Measurements from ENCODE around the gene MICU1.

MICU1 gene

GRCh38 chr10:72630144-72630543 lies 4.3 kb upstream of the MICU1 start:
- no peak for DNase-seq (ENCODE audit: low spot score)

DNA sequence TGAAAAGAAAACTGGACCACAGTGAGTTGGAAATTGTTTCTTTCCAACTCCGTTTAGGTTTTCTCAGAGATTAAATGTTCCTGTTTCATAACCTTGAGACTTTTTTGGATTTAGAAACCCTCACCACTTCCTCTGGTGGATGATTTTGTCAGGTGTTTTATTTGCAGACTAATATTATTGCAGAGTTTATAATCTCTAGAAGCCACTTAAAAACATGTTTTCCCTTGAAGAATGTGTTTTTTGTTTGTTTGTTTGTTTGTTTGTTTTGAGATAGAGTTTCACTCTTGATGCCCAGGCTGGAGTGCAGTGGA lies 520 bp upstream of the MICU1 start:
- DNase-seq (ENCODE audit: low spot score): no peak

- DNase-seq (ENCODE audit: low spot score): peak; percentile 6
Measured at GRCh38 chr10:72625276-72625607, 637 bp downstream of the MICU1 start.

DNA sequence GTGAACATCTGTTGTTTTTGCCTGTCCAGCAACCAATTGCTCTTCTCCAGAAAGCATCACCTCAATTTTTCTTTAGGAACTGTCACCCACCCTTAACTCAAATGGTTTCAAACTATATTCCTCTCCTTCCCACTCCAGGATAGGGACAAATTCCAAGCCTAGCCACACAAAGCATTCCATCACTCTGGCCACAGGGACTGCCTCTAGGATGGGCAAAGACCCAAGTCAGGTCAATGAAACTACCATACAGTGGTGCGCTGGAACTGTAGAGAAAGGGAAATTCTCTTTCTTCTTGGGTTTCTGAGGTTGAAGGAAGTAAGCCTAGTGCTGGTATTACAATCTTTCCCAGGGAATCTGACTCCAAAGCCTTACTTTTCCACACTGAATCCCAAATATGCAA lies 3.6 kb downstream of the MICU1 start:
- DNase-seq (ENCODE audit: low spot score): no peak

GRCh38 chr10:72616716-72617115 lies 9.2 kb downstream of the MICU1 start:
- no peak for DNase-seq (ENCODE audit: low spot score)

DNA sequence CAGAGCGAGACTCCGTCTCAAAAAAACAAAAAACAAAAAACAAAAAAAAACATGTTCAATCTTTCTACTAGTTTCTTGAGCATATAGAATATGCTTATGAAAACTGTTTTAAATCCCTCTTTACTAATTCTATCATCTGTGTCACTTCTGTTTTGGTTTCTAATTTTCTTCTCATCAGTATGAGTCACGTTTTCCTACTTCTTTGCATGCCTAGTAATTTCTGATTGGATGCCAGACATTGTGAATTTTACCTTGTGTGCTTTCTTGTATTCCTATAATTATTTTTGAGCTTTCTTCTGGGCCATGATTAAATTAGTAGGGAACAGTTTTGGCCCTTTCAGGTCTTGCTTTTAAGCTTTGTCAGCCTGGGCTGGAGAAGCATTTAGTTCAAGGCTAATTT lies 9.9 kb downstream of the MICU1 start:
- DNase-seq (ENCODE audit: low spot score): no peak

GRCh38 chr10:72612203-72612826 lies 13.6 kb downstream of the MICU1 start:
- no peak for DNase-seq (ENCODE audit: low spot score)

- no peak for DNase-seq (ENCODE audit: low spot score)
Measured at GRCh38 chr10:72611783-72612182, 14.1 kb downstream of the MICU1 start.

GRCh38 chr10:72610466-72610865 lies 15.4 kb downstream of the MICU1 start:
- DNase-seq (ENCODE audit: low spot score): no peak

- DNase-seq (ENCODE audit: low spot score): no peak
Measured at GRCh38 chr10:72605122-72605521, 20.8 kb downstream of the MICU1 start.

GRCh38 chr10:72601144-72601543 lies 24.7 kb downstream of the MICU1 start:
- no peak for DNase-seq (ENCODE audit: low spot score)

GRCh38 chr10:72598769-72599701 lies 26.8 kb downstream of the MICU1 start:
- DNase-seq (ENCODE audit: low spot score): no peak

DNA sequence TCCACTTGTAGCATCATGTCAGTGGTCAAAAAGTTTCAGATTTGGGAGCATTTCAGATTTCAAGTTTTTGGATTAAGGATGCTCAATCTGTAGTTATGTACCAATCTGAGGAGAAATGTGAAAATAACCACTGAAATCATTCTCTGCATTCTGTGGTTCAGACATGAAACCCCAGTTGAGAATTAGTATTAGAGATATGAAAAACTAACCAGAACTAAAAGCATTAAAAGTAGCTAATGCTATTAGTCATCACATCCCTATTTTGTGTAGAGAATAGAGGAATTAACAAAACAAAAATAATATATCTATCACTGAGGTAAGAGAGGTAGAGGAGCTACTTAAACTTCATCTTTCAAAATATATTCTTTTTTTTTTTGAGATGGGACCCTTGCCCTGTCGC lies 28.0 kb downstream of the MICU1 start:
- DNase-seq (ENCODE audit: low spot score): no peak

- DNase-seq (ENCODE audit: low spot score): no peak
Measured at GRCh38 chr10:72595436-72595835, 30.4 kb downstream of the MICU1 start.

GRCh38 chr10:72593963-72594362 lies 31.9 kb downstream of the MICU1 start:
- no peak for DNase-seq (ENCODE audit: low spot score)

DNA sequence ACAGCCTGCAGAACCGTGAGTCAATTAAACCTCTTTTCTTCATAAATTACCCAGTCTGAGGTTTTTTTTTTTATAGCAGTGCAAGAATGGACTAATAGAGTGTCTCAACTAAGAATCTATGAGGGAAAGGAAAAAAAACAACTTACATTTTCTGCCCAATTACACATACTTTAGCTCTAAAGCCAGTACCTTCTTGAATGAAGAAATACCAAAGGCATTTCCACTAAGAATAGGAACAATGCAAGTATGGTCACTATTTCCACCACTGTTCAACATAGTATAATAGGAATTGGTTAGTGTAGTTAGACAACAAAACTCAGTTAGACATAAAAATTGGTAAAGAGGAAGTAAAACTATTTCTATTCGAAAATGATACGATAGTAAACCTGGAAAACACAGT lies 37.6 kb downstream of the MICU1 start:
- DNase-seq (ENCODE audit: low spot score): no peak

- DNase-seq (ENCODE audit: low spot score): no peak
Measured at GRCh38 chr10:72587568-72587967, 38.3 kb downstream of the MICU1 start.

DNA sequence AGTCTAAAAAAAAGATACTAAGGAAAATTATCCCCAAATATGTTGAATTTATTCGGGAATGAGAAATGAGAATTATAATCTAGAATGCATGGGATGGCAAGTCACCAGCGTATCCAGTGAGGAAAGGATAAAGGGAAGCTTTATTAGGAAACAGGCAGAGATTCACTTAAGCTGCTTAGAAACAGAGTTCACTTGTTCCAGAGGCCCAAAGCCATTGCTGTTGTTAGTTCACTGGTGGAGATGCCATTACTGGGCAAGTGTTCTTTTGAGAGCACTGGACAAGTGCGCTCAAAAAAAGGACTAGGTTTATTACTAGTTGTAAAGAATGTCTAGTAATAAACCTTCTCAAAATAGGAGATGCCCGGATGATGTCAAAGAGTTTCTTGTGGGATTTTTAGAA lies 51.2 kb downstream of the MICU1 start:
- no peak for DNase-seq (ENCODE audit: low spot score)

DNA sequence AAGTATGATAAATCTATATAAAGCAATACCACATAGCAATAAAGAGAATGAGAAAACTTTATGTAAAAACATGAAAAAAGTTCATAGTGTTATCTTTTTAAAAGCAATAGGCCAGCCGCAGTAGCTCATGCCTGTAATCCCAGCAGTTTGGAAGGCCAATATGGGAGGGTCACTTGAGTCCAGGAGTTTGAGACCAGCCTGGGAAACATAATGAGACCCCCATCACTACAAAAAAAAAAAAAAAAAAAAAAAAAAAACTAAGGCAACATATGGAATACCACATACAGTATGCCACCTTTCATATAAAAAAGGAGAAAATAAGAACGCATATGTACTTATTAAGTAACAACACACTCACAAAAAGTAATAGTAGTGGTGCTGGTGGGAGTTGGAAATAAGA lies 52.8 kb downstream of the MICU1 start:
- DNase-seq (ENCODE audit: low spot score): no peak

- peak; percentile 32 for DNase-seq (ENCODE audit: low spot score)
Measured at GRCh38 chr10:72567889-72568640, 57.8 kb downstream of the MICU1 start.

DNA sequence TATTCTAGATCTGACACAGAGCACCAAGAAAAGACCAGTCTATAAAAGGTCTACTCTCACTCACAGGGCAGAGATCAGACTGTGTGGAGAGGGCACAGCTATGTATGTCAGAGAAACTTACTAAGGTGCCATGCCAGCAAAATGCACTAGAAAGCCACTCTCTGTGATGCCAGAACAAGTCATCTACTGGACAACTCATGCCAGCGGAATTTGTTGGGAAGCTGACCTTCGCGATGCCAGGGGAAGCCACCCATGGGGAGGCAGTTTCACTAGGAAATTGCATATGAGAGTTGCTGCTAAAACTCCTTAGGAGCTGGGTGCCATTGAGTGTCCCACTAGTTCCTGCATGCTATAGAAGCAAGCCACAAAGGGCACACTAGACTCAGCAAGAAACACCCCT lies 58.5 kb downstream of the MICU1 start:
- no peak for DNase-seq (ENCODE audit: low spot score)

GRCh38 chr10:72564596-72564995 lies 61.3 kb downstream of the MICU1 start:
- no peak for DNase-seq (ENCODE audit: low spot score)

- no peak for DNase-seq (ENCODE audit: low spot score)
Measured at GRCh38 chr10:72563327-72563932, 62.4 kb downstream of the MICU1 start.

All from NAMALWA (cell line).